ENCODE results near the gene PDK3. TPM values are rescaled to one million over a fixed set of nuclear protein-coding genes. Genes with fewer than 3 reads are reported as not detected.

Gene PDK3
- total RNA-seq (2014; rRNA removed): 22.6 and 24.4 TPM in 2 replicates
- percentile 44 among the genes with signal in this experiment for Bru-seq, nascent RNA
- BruChase-seq, experiment 1, labeled RNA remaining after a 6-hour chase: percentile 34 among the genes with signal in this experiment
- percentile 37 among the genes with signal in this experiment for BruChase-seq, experiment 2, labeled RNA remaining after a 2-hour chase
- long read RNA-seq, transcript PDK3-202 (12 exons, 1,921 nt): major isoform, 6 of 8 reads
- long read RNA-seq, partial matches to known transcripts: 0 of 8 reads
- long read RNA-seq, other reads (novel, unspliced or antisense): 1 of 8 reads

DNA sequence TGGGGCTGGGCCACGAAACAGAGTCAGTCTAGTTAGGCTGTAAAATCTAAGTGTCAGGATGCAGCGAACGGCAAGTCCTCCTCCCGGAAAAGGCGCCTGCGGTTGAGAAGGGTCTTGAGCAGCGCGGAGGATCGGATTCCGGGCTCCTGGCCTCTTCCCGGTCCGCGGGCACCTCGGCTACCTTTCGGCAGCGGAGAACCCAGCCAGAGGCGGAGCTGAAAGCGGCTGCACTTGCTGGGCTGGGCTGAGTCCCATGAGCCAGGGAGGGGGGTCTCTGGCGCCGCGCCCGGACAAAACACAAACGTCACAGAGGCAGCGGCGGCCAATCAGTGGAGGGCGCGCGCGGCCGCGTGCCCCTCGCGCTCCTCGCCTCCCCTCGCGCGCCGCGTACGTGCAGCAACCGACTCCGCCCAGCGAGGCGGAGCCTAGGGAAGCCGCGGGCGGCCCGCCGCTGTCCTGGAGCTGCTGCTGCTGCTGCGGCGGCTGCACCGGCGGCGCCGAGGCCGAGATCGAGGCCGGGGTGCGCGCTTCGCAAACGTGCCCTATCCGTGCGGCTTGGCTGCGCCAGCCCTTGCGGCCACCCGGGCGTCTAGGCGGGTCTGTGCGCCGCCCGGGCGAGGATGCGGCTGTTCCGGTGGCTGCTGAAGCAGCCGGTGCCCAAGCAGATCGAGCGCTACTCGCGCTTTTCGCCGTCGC, at the start of gene PDK3:
TSS of gene PDK3 (plus strand) at position 451 of the 696 bp plus-strand sequence. CDS start at position 621, 170 bp downstream.
- CTCF ChIA-PET: interaction anchor here (0.5 kb wide), 1 partner anchor 300 kb away, joined by 4 read pairs; no protein-coding TSS in a partner anchor
- intact Hi-C loops (cut with micrococcal nuclease): loop anchor here (2.0 kb wide), 1 partner anchor 30 kb away; no protein-coding TSS in a partner anchor

GRCh38 chrX:24415921-24416320, 49.2 kb upstream of the PDK3 start:
- Histone ChIP-seq H3K27me3 (ENCODE audit: low read length) (no peaks in the 10 kb centered on the region), H3K4me1 (ENCODE audit: insufficient read depth, low read length) (no peaks in the 10 kb centered on the region), H3F3A (ENCODE audit: low read length, unreplicated experiment) (no peaks in the 10 kb centered on the region), H3K9me3 (ENCODE audit: low read length) (no peaks in the 10 kb centered on the region), H3K9ac (ENCODE audit: low read length) (no peak overlapping the region), H3K36me3 (ENCODE audit: low read depth, low read length) (no peaks in the 10 kb centered on the region), H3K4me3 (ENCODE audit: low read length) (no peak overlapping the region), H3K4me2 (ENCODE audit: low read length) (no peak overlapping the region), H3K9me2 (replicated peaks; ENCODE audit: low read length) (no peaks in the 10 kb centered on the region), H3K79me2 (ENCODE audit: low read length) (no peaks in the 10 kb centered on the region), H3K27ac (ENCODE audit: low read length) (no peak overlapping the region), H2AFZ (ENCODE audit: low read length) (no peak overlapping the region), H4K20me1 (ENCODE audit: low read length) (no peaks in the 10 kb centered on the region)
- ChIA-PET CTCF (no interaction called here), POLR2A (ENCODE audit: unreplicated experiment) (no interaction called here)
- ATAC-seq (no peak), DNase-seq (no peak)
- no TSS peak for BruUV-seq (replicated peaks)
- TF ChIP-seq EZH2phosphoT487 (IDR thresholded peaks at IDR 0.05; ENCODE audit: borderline replicate concordance, low read length) (no peak), EZH2 (IDR thresholded peaks at IDR 0.05; ENCODE audit: low read length, unreplicated experiment) (no peak)
- TF ChIP-seq, protein P1, sequence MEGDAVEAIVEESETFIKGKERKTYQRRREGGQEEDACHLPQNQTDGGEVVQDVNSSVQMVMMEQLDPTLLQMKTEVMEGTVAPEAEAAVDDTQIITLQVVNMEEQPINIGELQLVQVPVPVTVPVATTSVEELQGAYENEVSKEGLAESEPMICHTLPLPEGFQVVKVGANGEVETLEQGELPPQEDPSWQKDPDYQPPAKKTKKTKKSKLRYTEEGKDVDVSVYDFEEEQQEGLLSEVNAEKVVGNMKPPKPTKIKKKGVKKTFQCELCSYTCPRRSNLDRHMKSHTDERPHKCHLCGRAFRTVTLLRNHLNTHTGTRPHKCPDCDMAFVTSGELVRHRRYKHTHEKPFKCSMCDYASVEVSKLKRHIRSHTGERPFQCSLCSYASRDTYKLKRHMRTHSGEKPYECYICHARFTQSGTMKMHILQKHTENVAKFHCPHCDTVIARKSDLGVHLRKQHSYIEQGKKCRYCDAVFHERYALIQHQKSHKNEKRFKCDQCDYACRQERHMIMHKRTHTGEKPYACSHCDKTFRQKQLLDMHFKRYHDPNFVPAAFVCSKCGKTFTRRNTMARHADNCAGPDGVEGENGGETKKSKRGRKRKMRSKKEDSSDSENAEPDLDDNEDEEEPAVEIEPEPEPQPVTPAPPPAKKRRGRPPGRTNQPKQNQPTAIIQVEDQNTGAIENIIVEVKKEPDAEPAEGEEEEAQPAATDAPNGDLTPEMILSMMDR (conservative IDR thresholded peaks at IDR 0.05; ENCODE audit: low read depth, low read length): no peak
- intact Hi-C loops (cut with micrococcal nuclease): no loop called here

More for the DNA sequence above, at the start of gene PDK3:
- Histone ChIP-seq H3F3A (ENCODE audit: low read length, unreplicated experiment) (no peaks in the 10 kb centered on the region), H3K4me3 (ENCODE audit: low read length) (peak within 1 kb of the TSS; percentile 88), H3K4me2 (ENCODE audit: low read length) (peak within 1 kb of the TSS; percentile 94), H3K36me3 (ENCODE audit: low read depth, low read length) (no peaks in the 10 kb centered on the region), H3K9ac (ENCODE audit: low read length) (peak within 1 kb of the TSS; percentile 44), H3K9me2 (replicated peaks; ENCODE audit: low read length) (no peaks in the 10 kb centered on the region), H3K4me1 (ENCODE audit: insufficient read depth, low read length) (peaks cover 11% of the 10 kb centered on the region; the same call in 1 of the 2 replicates), H3K9me3 (ENCODE audit: low read length) (no peaks in the 10 kb centered on the region), H4K20me1 (ENCODE audit: low read length) (no peaks in the 10 kb centered on the region), H3K27ac (ENCODE audit: low read length) (no peak within 1 kb of the TSS), H2AFZ (ENCODE audit: low read length) (peak within 1 kb of the TSS; percentile 92), H3K27me3 (ENCODE audit: low read length) (no peaks in the 10 kb centered on the region), H3K79me2 (ENCODE audit: low read length) (peaks cover 9% of the 10 kb centered on the region; the same call in 1 of the 2 replicates)
- POLR2A ChIA-PET (ENCODE audit: unreplicated experiment): no interaction called here
- BruUV-seq (replicated peaks): no TSS peak
- ATAC-seq: peak; percentile 95
- peak; percentile 93 for TF ChIP-seq EZH2phosphoT487 (IDR thresholded peaks at IDR 0.05; ENCODE audit: borderline replicate concordance, low read length)
- TF ChIP-seq EZH2 (IDR thresholded peaks at IDR 0.05; ENCODE audit: low read length, unreplicated experiment): no peak
- TF ChIP-seq, protein P1 (conservative IDR thresholded peaks at IDR 0.05; ENCODE audit: low read depth, low read length): no peak
- peak; percentile 90 for DNase-seq
